ENCODE results near the gene PTPN3.

PTPN3 gene

DNA sequence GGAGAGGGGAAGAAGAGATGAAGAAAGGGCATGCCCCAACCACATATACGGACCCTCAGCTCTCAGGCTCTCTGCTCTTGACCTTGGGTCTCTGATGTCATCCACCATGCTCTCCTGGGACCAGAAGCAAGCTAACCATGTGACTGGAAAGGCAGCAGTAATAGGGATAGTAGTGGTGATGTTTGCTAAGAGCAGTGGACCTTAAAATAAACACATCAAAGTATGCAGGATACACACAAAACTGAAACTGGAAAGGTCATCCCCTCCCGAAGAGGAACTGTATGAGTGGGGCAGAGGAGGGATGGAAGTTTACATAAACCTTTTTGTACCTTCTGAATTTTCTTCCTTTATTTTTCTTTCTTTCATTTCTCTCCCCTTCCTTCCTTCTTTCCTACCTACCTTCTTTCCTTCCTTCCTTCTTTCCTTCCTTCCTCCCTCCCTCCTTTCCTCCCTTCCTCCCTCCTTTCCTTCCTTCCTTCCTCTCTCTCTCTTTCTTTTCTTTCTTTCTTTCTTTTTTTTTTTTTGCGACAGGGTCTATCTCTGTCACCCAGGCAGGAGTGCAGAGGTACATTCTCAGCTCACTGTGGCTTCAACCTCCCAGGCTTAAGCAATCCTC lies 8.1 kb upstream of the PTPN3 start:
- no peak for DNase-seq (ENCODE audit: low spot score)

DNA sequence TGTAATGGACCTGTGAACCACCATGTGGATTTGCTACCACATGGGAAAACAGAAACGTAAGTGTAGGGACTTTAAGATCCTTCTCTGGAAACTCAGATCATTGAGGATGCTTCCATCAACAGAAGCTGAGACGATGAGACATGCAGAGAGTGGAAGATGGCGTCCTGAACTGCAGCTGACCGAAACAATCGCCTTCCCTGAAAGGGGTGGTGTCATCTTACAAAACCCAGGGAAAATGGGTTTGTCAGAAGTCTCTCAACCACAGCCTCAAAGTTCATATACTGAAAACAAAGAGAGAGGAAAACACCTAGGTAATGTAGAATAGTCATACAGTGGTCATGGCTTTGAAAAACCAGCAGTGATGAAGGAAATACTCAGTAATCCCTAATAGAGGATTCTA lies 6.6 kb upstream of the PTPN3 start:
- no peak for DNase-seq (ENCODE audit: low spot score)

DNA sequence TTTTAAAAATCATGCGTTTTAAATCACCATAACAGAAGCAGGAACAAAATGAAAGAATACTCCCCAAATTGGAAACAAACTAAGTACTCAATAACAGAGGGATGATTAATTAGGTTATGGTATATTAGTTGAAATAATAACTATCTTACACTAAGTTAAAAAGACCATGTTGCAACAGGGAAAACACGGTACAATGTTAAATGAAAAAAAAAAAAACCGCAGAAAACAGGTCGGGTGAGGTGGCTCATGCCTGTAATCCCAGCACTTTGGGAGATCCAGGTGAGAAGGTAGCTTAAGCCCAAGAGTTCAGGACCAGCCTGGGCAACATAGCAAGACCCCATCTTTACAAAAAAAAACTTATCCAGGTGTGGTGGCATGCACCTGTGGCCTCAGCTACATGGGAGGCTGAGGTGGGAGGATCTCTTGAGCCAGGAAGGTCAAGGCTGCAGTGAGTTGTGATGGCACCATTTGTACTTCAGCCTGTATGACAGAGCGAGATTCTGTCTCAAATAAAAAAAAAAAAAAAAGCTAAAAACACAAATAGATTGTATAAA lies 2.4 kb upstream of the PTPN3 start:
- no peak for DNase-seq (ENCODE audit: low spot score)

DNA sequence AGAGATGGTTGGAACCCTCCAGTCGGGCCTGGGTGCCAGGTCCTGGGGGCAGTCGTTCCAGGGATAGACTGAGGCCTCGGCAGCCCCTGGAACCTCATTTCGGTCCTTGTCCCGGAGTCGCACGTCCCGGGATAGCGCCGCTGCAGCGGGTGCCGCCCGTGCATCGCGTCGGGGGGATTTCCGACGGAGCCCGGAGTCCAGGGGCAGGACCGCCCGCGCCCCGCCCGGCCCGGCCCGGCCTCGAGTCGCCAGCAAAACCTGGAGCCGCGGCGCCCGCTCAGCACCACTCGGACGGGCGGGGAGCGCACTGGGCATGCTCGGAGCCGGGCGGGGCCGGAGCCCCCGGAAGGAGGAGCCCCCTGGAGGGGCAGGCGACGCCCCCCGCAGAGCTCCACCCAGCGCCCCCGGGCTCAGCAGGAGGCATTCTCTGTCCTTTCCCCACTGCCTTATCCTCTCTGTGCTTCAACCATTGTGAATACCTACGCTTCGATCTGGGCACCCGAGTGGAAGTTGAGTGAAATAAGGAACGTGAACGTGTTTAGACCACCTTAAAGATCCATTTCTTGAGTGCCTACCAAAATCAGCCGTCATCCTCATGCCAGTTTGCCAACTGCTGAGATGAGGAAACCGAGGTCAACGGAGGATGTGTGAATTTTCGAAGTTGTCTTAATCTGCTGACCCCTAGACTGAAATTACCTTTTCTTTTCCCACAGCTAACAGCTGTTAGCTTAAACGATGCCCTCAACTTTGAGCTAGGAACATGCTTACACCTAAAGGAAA lies 1.7 kb upstream of the PTPN3 start:
- peak; percentile 22 for DNase-seq (ENCODE audit: low spot score)

DNA sequence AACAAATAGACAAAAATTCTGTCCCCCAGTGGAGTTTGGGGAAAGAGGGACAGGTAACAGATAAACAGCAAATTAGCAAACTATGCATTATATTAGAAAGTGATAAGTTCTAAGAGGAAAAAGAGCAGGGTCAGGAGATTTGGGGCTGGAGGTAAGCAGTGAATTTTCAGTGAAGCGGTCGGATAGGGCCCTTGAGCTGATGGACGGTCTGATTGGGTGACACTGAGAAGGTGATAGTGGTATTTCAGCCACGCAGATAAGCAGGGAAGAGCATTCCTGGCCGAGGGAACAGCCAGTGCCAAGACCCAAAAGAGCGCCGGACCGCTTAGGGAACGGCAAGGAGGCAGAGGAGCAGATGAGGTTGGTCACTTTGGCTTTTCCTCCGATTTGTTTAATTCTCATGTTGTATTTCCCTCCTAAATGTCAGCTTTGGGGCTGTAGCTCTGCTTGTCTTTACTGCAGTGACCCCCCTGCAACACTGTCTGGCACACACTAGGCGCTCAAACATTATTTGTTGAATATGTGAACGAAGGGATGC lies 1.1 kb upstream of the PTPN3 start:
- DNase-seq (ENCODE audit: low spot score), result no peak

DNA sequence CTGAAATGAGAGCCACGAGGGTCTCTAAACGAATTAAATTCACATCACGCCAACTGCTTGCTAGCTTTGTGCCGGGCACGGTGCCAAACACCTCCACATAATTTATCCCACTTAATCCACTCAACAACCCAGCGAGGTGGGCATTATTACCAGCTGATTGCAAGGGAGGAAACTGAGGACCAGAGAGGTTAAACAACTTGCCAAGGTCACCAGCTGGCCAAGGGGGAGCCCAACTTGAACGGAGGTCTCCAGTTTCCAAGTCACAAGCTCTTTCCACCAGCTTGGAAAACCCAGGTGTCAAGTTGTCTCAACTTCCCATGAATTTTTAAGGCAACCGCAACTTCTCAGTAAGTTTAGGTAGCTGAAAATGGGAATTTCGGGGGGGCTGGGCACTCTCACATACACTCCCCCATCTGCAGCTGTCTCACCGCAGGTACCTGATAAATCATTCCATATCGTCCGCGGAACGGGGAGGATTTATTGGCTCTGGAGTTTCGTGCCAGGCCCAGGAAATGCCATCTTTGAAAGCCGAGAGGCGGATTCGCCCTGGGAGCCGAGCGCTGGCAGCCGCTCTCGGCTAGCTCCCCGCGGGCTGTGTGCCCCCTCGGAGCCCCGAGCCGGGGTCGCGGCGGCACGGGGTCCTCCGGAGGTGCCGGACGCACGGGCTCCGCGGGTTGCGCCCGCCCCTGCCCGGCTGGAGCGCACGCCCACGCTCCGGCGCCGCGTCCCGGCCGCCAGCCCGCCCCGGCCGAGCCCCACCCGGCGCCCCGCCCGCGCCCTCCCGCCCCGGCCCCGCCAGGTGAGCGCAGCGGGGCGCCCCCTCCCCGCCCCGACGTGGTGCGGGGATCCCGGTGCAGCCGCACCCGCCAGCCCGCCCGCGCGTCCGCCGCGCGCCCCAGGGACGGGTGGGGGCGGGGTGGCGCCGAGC lies 617 bp downstream of the PTPN3 start:
- no peak for DNase-seq (ENCODE audit: low spot score)

DNA sequence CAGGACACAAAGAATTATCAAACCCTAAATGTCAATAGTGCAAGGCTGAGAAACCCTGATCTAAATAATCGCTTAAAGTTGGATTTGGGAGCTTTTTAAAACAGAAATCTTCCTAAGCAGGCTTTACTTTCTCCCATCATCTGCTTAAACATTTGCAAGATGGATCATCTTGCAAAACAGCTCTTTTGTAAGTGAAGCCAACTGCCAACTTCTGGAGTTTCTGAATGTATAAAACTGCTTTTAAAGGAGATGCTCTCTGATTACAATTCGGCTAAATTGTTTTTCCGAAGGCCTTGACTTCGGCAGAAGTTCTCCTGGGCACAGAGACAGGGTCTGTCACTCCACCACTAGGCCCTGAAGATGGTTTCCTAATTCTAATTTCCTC lies 1.3 kb downstream of the PTPN3 start:
- DNase-seq (ENCODE audit: low spot score), result no peak

DNA sequence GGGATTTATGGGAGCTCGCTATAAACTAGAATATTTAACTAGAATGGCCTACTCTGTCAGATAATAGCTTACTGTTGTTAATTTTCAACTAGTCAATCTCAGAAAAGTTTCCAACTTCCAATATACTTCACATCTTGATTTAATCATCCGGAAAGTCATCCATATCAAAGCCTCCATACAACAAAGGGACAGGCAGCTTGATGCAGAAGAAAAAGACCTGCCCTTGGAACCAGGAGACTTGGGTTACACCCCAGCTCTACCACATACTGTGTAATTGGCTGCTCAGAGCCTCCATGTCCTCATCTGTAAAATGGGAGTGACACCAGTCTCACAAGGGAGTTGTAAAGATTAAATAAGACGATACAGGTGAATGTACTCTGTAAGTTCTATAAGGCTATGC lies 1.9 kb downstream of the PTPN3 start:
- no peak for DNase-seq (ENCODE audit: low spot score)

DNA sequence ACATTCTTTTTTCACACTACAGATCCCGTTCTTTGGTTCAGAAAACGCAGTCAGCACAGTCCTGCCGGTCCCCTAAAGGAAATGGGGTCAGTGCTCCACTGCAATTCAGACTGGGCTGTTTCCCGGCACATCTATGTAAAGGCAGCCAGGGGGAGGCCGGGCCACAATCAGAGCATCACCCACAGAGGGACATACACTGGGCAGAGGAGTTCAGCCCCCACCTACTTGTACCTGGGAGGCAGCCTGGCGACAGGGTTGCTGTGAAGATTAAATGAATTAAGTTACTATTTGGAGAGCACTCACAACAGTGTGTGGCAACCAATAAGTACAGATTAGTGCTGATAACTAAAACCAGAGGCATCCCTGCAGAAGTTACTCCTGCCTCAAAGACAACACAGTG lies 4.5 kb downstream of the PTPN3 start:
- DNase-seq (ENCODE audit: low spot score), result no peak

DNA sequence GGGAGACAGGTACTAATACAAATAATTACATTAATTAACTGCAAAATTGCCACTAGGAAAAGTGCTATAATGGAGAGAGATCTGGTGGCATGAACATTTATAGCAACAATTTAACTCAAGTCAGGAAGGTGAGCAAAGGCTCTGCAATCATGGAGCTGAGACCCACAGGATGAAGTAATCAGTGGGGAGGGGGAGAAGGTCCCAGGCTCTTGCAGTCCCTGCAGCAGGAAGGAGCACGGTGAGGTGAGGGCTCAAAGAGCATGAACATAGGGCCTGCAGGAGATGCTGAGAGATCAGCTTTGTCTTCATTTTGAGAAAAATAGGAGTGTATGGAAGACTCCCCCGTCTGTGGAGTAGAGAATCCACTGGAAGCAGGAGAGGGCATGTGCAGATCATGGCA lies 6.5 kb downstream of the PTPN3 start:
- no peak for DNase-seq (ENCODE audit: low spot score)

DNA sequence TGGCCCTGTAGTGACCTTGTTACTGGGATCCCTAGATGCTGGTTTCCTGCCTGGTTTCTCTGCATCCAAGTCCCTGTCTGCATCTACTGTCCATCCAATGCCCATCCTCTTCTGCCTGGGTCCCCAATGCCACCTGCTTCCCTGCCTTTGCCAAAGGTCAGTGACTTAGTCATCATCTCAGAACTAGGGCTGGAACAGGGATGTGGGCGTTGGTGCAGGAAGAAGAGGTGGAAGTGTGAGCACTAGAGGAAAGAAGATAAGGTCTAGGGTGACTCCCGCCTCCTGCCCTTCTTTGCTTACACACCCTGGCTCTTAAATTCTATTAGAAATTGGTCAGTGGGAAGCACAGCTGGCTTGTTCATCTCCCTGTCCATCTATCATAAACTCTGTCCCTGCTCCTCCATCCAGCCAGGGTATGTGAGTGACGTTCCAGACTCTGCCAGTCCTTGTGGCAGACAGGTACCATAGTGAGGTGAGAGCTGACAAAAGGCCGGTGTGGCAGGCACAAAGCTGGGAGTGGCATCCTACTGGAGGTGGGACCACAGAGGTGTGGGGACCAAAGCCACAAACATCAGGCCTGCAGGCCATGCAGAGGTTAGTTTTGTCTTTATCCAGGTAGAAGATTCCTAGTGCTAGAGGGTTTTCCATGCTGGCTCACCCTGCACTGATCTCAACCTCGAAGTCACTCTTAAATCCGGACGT lies 9.2 kb downstream of the PTPN3 start:
- DNase-seq (ENCODE audit: low spot score), result no peak

DNA sequence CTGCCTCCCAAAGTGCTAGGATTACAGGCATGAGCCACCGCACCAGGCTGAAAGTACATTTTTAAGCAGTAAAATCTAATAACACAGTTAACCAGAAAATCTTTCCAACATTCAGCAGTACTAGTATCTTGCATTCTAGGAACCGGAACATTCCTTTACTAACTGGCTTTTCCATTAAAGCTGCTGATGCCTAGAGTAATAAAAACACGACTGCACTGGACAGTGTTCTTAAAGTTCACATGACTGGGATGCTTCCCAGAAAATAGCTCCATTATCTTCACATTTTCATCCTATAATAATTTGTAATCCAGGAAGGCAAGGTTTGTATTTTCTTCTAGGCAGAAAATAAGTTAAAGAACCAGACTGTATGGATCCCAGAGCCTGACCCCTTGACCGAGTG lies 9.8 kb downstream of the PTPN3 start:
- DNase-seq (ENCODE audit: low spot score), result no peak

DNA sequence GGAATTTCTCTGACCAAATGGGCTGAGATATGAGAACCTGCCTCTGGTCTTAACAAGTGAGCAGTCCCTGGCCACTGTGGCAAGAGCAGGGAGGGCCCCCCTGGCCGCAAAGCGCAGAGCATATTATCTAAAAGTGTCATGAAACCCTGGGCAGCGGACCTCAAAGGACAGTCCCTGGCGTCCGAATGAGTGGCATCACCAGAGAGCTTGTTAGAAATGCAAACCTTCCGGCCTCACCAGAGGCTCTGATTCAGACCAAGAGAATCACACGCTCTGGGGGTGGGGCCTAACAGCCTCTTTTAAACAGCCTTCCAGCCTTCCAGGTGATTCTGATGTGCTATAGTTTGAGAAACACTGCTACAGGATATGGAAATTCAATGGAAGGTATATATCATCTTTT lies 10.9 kb downstream of the PTPN3 start:
- no peak for DNase-seq (ENCODE audit: low spot score)

DNA sequence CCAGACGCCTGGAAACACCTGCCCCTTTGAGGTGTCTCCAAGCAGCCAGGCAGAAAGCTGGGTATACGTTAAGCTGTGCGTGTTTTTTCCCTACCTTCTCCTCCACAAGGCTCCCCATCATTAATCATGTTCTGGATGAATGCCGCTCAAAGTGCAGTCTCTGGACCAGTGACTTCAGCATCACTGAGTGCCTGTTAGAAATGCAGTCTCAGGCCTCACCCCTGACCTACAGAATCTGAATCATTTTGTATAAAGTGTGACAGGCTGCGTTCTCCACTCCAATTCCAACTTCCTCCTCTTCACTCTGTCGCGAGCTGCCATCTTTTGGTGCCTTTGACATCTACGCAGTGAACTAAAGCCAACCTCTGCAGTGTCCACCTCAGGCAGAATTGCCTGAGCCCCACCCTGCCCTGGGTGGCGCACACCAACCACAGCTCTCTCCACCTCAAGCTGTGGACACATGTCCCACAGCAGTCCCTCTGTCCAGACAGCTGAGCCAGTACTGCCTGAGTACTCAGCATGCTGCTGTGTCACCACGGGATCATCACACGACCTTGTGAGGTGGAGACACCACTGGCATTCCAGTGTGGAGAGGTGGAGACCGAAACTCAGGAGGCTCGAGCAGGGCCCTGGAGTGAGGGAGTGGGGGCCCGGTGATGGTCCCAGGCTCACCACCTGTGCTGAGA lies 14.2 kb downstream of the PTPN3 start:
- no peak for DNase-seq (ENCODE audit: low spot score)

DNA sequence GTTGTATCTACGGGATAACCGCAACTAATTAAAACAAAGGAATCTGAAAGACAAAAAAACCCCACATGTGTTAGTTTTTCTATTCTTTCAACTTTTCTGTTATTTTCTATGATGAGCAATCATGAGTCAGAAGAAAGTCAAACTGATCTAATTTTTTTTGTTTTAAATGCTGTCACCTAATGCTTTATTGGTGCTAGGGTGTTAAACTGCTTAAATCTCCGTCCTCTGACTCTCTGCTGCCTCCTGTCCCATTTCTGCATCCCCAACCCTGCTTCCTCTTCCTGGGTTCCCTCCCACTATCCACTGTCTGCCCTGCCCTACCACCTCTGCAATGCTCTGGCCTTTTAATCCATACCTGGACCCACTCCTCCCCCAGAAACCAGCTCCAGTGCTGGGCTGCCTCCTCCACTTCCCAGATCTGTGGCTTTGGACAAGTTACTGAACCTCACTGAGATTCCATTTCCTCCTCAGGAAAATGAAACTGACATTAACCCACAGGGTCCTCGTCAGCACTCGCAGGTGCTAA lies 15.7 kb downstream of the PTPN3 start:
- no peak for DNase-seq (ENCODE audit: low spot score)

DNA sequence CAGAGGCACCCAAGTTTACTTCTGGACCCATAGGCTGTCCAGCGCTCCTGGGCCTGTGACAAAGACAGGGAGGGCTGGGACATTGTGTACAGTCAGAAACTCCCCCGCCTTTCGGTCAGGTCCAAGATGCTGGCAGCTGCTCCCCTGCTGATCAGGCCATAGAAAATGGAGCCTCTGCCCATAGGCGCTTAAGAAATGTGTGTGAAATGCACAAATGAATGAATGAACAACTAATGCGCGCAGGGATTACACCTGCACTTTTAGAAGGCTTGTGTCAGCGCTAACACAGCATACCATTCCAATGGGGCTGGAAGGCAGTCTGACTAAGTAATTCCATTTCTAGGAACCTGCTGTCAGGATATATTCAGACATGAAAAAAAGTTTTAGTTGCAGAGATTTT lies 16.3 kb downstream of the PTPN3 start:
- DNase-seq (ENCODE audit: low spot score), result no peak

DNA sequence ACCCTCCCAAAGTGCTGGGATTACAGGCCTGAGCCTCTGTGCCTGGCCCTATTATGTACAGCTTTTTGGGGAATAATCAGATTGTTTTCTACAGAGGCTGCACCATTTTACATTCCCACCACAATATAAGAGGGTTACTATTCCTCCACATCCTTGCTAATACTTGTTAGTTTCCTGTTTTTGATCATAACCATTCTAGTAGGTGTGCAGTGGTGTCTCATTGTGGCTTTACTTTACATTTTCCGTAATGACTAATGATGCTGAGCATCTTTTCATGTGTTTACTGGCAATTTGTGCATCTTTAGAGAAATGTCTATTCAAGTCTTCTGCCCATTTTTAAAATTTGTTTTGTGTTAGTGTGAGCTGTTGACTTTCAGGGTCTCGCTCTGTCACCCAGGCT lies 18.3 kb downstream of the PTPN3 start:
- DNase-seq (ENCODE audit: low spot score), result no peak

DNA sequence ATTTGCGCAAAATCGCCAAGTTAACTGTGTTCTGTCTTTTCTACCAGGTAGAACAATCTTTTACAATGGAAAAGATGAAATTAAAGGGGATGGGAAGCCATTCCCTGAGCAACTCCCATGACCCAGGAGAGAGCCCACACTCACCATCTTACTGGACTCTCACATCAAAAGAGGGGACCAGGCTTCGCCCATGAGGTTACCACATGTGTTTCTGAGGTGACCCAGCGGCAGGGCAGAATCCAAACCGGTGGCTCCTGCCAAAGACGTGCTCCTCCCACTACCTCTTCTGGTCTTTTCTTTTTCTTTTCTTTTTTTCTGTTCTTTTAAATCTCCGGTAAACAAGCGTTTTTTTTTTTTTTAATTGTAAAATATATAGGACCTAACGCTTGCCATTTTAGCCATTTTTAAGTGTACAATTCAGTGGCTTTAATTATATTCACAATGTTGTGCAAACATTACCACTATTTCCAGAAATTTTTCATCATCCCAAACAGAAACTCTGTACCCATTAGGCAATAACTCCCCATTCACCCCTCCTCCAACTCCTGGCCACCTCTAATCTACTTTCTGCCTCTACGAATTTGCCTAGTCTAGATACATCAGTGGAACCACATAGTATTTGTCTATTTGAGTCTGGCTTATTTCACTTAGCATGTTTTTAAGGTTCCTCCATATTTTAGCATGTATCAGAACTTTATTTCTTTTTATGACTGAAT lies 19.3 kb downstream of the PTPN3 start:
- no peak for DNase-seq (ENCODE audit: low spot score)

DNA sequence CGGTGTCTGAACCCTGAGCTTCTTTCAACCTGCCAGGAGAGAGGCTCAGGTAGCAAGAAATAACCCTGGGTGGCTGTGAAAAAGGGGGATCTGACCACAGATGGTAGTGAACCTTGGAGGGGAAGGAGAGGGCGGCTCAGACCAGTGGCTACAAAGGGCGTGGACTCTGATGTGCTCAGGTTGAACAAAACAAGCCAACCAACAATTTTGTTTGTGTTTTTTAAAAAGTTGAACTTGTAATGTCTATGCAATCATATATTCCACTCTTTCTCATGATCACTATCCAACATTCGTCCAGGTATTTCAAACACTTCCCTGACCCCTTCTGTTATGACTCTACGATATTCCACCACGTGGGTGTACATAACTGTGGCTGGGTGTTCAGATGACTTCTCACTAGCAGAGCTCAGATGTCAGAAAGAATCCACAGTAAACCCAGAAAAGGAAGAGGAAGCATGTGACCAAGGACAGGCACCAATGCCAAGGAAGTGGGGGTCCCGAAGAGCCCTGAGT lies 20.0 kb downstream of the PTPN3 start:
- no peak for DNase-seq (ENCODE audit: low spot score)

Measured in AG08395 (cell line).